GM20431 (cell line): ENCODE data around the gene MFAP3L.

Source experiments
- in situ Hi-C: fragments of 300-500 bp; cut with MseI, MboI; formaldehyde crosslinking; loops from one replicate; pipeline ENCODE4 v1.15.0; 2020; ENCODE audit warnings: low sequenced_read_pairs; ENCODE audit not compliant: unreplicated experiment

MFAP3L gene

GRCh38 chr4:170026253-170027021, at the start of gene MFAP3L:
MFAP3L (minus strand) TSS chr4:170026395; CDS start chr4:170005877, 20,518 bp downstream.
- in situ Hi-C loops = no loop called here

GRCh38 chr4:170071196-170071595, 45.0 kb upstream of the MFAP3L start:
- in situ Hi-C loops = no loop called here

GRCh38 chr4:170068438-170069128, 42.4 kb upstream of the MFAP3L start:
- in situ Hi-C loops = no loop called here

GRCh38 chr4:170059421-170059820, 33.2 kb upstream of the MFAP3L start:
- in situ Hi-C loops = no loop called here

GRCh38 chr4:170058826-170059225, 32.6 kb upstream of the MFAP3L start:
- in situ Hi-C loops = no loop called here

- in situ Hi-C loops = no loop called here
Measured at GRCh38 chr4:170057866-170058265, 31.7 kb upstream of the MFAP3L start.

- in situ Hi-C loops = no loop called here
Measured at GRCh38 chr4:170052919-170053318, 26.7 kb upstream of the MFAP3L start.

GRCh38 chr4:170051402-170051801, 25.2 kb upstream of the MFAP3L start:
- in situ Hi-C loops = no loop called here

- in situ Hi-C loops = loop anchor here (10.0 kb wide), 1 partner anchor 235 kb away; no protein-coding TSS in a partner anchor
Measured at GRCh38 chr4:170049766-170050165, 23.6 kb upstream of the MFAP3L start.

- in situ Hi-C loops = loop anchor here (10.0 kb wide), 1 partner anchor 233 kb away; no protein-coding TSS in a partner anchor
Measured at GRCh38 chr4:170047771-170048354, 21.7 kb upstream of the MFAP3L start.

- in situ Hi-C loops = loop anchor here (10.0 kb wide), 1 partner anchor 231 kb away; no protein-coding TSS in a partner anchor
Measured at GRCh38 chr4:170046156-170046555, 20.0 kb upstream of the MFAP3L start.

GRCh38 chr4:170040031-170040680, 14.0 kb upstream of the MFAP3L start:
- in situ Hi-C loops = loop anchor here (10.0 kb wide), 1 partner anchor 225 kb away; no protein-coding TSS in a partner anchor

- in situ Hi-C loops = no loop called here
Measured at GRCh38 chr4:170038769-170039168, 12.6 kb upstream of the MFAP3L start.

GRCh38 chr4:170038232-170038631, 12.0 kb upstream of the MFAP3L start:
- in situ Hi-C loops = no loop called here

- in situ Hi-C loops = no loop called here
Measured at GRCh38 chr4:170037481-170037880, 11.3 kb upstream of the MFAP3L start.

GRCh38 chr4:170035845-170036244, 9.7 kb upstream of the MFAP3L start:
- in situ Hi-C loops = no loop called here

GRCh38 chr4:170035231-170035630, 9.0 kb upstream of the MFAP3L start:
- in situ Hi-C loops = no loop called here

GRCh38 chr4:170033999-170034398, 7.8 kb upstream of the MFAP3L start:
- in situ Hi-C loops = no loop called here

- in situ Hi-C loops = no loop called here
Measured at GRCh38 chr4:170030121-170030520, 3.9 kb upstream of the MFAP3L start.

GRCh38 chr4:170027181-170027829, 1.1 kb upstream of the MFAP3L start:
- in situ Hi-C loops = no loop called here
